Hematopoietic multipotent progenitor cell treated with erythropoietin and hydrocortisone succinate and interleukin-3 and kit ligand, for 15 days (in vitro differentiated cells): Measurements from ENCODE around the gene DPP9.

Experiments
- DNase-seq: peaks from one replicate; pipeline ENCODE4 v3.0.0-alpha.2; 2015; ENCODE audit warnings: low spot score

Gene DPP9

GRCh38 chr19:4654437-4655361 is 68.9 kb downstream of the DPP9 start:
- no peak for DNase-seq

- no peak for DNase-seq
Measured at GRCh38 chr19:4653793-4654436, 69.7 kb downstream of the DPP9 start.

GRCh38 chr19:4652075-4652474 is 71.6 kb downstream of the DPP9 start:
- no peak for DNase-seq

- no peak for DNase-seq
Measured at GRCh38 chr19:4650159-4650558, 73.5 kb downstream of the DPP9 start.

- DNase-seq, result no peak
Measured at GRCh38 chr19:4649392-4650047, 74.1 kb downstream of the DPP9 start.

- DNase-seq, result no peak
Measured at GRCh38 chr19:4647676-4648644, 75.7 kb downstream of the DPP9 start.

GRCh38 chr19:4645718-4646117 is 77.9 kb downstream of the DPP9 start:
- DNase-seq, result no peak

GRCh38 chr19:4642625-4643024 is 81.0 kb downstream of the DPP9 start:
- DNase-seq, result no peak

- DNase-seq, result no peak
Measured at GRCh38 chr19:4641132-4641531, 82.5 kb downstream of the DPP9 start.

- no peak for DNase-seq
Measured at GRCh38 chr19:4640247-4641000, 83.2 kb downstream of the DPP9 start.

- no peak for DNase-seq
Measured at GRCh38 chr19:4639531-4640246, 84.0 kb downstream of the DPP9 start.

GRCh38 chr19:4638828-4639530 is 84.7 kb downstream of the DPP9 start, which contains the start of gene TNFAIP8L1:
TNFAIP8L1 (plus strand) TSS chr19:4639516; CDS start chr19:4651870, 12,354 bp downstream.
- DNase-seq, result peak; percentile 96

GRCh38 chr19:4638317-4638716 is 85.3 kb downstream of the DPP9 start:
- DNase-seq, result no peak

- no peak for DNase-seq
Measured at GRCh38 chr19:4636761-4637160, 86.9 kb downstream of the DPP9 start.

- DNase-seq, result peak; percentile 58
Measured at GRCh38 chr19:4636151-4636717, 87.4 kb downstream of the DPP9 start.

- no peak for DNase-seq
Measured at GRCh38 chr19:4635754-4636116, 87.9 kb downstream of the DPP9 start.

- DNase-seq, result peak; percentile 74
Measured at GRCh38 chr19:4633140-4633967, 90.3 kb downstream of the DPP9 start.
